MCF 10A (cell line): ENCODE data around the gene FER1L5. TPM values are rescaled to one million over a fixed set of nuclear protein-coding genes. Genes with fewer than 3 reads are reported as not detected.

Experiments
- BruUV-seq: library from RNA; stranded (reverse); fragments of 400-500 nt; replicated peaks from 2 replicates; lab custom pipeline; 2021; lab: Mats Ljungman, UMichigan
- CTCF ChIA-PET: fragments of 300-600 bp; sonication (Branson Sonifier 250); formaldehyde crosslinking; extraction: SDS; loops from one replicate; lab custom pipeline; 2021; ENCODE audit warnings: antibody characterized with exemption, inconsistent platforms; lab: Yijun Ruan, JAX
- POLR2A ChIA-PET: fragments of 300-600, 350-650 bp; sonication (Branson Sonifier 250); formaldehyde crosslinking; extraction: SDS; loops from one replicate; lab custom pipeline; 2020; ENCODE audit warnings: antibody characterized with exemption, inconsistent platforms; lab: Yijun Ruan, JAX
- DNase-seq: peaks from one replicate; pipeline ENCODE4 v3.0.0-alpha.2; 2018; ENCODE audit not compliant: unreplicated experiment
- H3K27ac Mint-ChIP-seq: one replicate; pipeline ENCODE4 v1.8.0; 2022; ENCODE audit warnings: mild to moderate bottlenecking, low read depth, mixed read lengths; ENCODE audit not compliant: unreplicated experiment
- H3K27me3 Mint-ChIP-seq: one replicate; pipeline ENCODE4 v1.8.0; 2022; ENCODE audit warnings: mixed read lengths; ENCODE audit not compliant: insufficient read depth, unreplicated experiment
- H3K36me3 Mint-ChIP-seq: one replicate; pipeline ENCODE4 v1.8.0; 2022; ENCODE audit warnings: mild to moderate bottlenecking, moderate library complexity, mixed read lengths; ENCODE audit not compliant: insufficient read depth, unreplicated experiment
- H3K4me1 Mint-ChIP-seq: one replicate; pipeline ENCODE4 v1.8.0; 2022; ENCODE audit warnings: mixed read lengths; ENCODE audit not compliant: insufficient read depth, unreplicated experiment
- H3K4me3 Mint-ChIP-seq: one replicate; pipeline ENCODE4 v1.8.0; 2022; ENCODE audit warnings: mild to moderate bottlenecking, moderate library complexity, mixed read lengths; ENCODE audit not compliant: unreplicated experiment
- H3K9me3 Mint-ChIP-seq: one replicate; pipeline ENCODE4 v1.8.0; 2022; ENCODE audit warnings: mixed read lengths; ENCODE audit not compliant: unreplicated experiment
- CTCF ChIP-seq: fragments of 200-600 bp; IDR thresholded peaks from one replicate; pipeline ENCODE4 v1.8.0; 2022; ENCODE audit warnings: antibody characterized with exemption, mild to moderate bottlenecking; ENCODE audit not compliant: unreplicated experiment
- intact Hi-C: fragments of 100-400 bp; cut with micrococcal nuclease; formaldehyde crosslinking; loops from 2 replicates; pipeline ENCODE4 v1.14.1; 2022
- total RNA-seq: library from RNA; stranded (reverse); gene quantifications from 2 replicates; pipeline ENCODE4 v1.2.3, GENCODE V29; 2022

The FER1L5 gene
- total RNA-seq, 1 experiment from 2014 or later = not detected

GRCh38 chr2:96596596-96596995, 46.0 kb upstream of the FER1L5 start:
- Mint-ChIP-seq H3K9me3 (no peaks in the 10 kb centered on the region), H3K4me1 (peaks cover 5% of the 10 kb centered on the region), H3K27ac (no peak overlapping the region), H3K27me3 (no peaks in the 10 kb centered on the region), H3K4me3 (no peak overlapping the region), H3K36me3 (peaks cover 71% of the 10 kb centered on the region)
- no peak for DNase-seq
- POLR2A ChIA-PET = no interaction called here
- no peak for TF ChIP-seq CTCF
- intact Hi-C loops = no loop called here
- CTCF ChIA-PET = interaction anchor here (0.6 to 2.2 kb wide), 3 partner anchors 210 to 261 kb away, joined by 3 to 4 read pairs (median 3); partner anchors contain the start of gene ANKRD39
- no TSS peak for BruUV-seq

DNA sequence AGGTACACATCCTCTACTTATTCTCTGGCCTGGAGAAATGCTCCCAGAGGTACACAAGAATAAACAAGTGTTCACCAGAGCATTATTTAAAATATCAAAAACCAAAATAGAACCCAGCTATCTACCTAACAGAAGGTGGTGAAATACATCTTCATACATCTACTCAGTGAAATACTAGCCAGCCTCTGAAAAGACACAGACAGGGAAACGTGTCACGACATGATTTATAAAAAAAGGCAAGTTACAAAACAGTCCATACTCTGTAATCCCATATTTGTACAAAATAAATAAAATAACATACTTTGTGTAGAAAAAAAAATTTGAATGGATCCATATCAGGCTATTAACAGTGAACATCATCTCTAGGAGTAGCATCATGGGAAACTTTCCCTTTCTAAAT, 42.6 kb upstream of the FER1L5 start:
- no peak for TF ChIP-seq CTCF
- H3K27ac Mint-ChIP-seq = no peak overlapping the region
- peaks cover 5% of the 10 kb centered on the region for H3K4me1 Mint-ChIP-seq
- H3K27me3 Mint-ChIP-seq = no peaks in the 10 kb centered on the region
- no TSS peak for BruUV-seq
- no peak for DNase-seq
- ChIA-PET CTCF (interaction anchor here (0.6 to 1.0 kb wide), 2 partner anchors 16 to 37 kb away, joined by 3 to 4 read pairs; no protein-coding TSS in a partner anchor), POLR2A (interaction anchor here (0.7 to 0.9 kb wide), 4 partner anchors 12 to 66 kb away, joined by 3 to 4 read pairs (median 4); no protein-coding TSS in a partner anchor)
- H3K4me3 Mint-ChIP-seq = no peak overlapping the region
- H3K36me3 Mint-ChIP-seq = peaks cover 64% of the 10 kb centered on the region
- intact Hi-C loops = no loop called here
- no peaks in the 10 kb centered on the region for H3K9me3 Mint-ChIP-seq

GRCh38 chr2:96601382-96602292, 40.9 kb upstream of the FER1L5 start:
- Mint-ChIP-seq H3K36me3 (peaks cover 81% of the 10 kb centered on the region), H3K27ac (no peak overlapping the region), H3K4me3 (no peak overlapping the region), H3K9me3 (no peaks in the 10 kb centered on the region), H3K27me3 (no peaks in the 10 kb centered on the region), H3K4me1 (peaks cover 5% of the 10 kb centered on the region)
- ChIA-PET CTCF (interaction anchor here (0.5 to 1.8 kb wide), 5 partner anchors 15 to 199 kb away, joined by 3 to 6 read pairs (median 3); partner anchors contain the start of gene CNNM4), POLR2A (interaction anchor here (0.6 to 1.0 kb wide), 4 partner anchors 17 to 199 kb away, joined by 3 to 4 read pairs (median 3); no protein-coding TSS in a partner anchor)
- DNase-seq = no peak
- BruUV-seq = no TSS peak
- intact Hi-C loops = loop anchor here (1.0 kb wide), 1 partner anchor 215 kb away; the partner anchor contains the start of gene CNNM3
- no peak for TF ChIP-seq CTCF

GRCh38 chr2:96602330-96602823, 40.2 kb upstream of the FER1L5 start:
- no peaks in the 10 kb centered on the region for H3K27me3 Mint-ChIP-seq
- H3K36me3 Mint-ChIP-seq = peaks cover 81% of the 10 kb centered on the region
- no peaks in the 10 kb centered on the region for H3K9me3 Mint-ChIP-seq
- no peak overlapping the region for H3K4me3 Mint-ChIP-seq
- BruUV-seq = no TSS peak
- no peak overlapping the region for H3K27ac Mint-ChIP-seq
- no peak for TF ChIP-seq CTCF
- peaks cover 5% of the 10 kb centered on the region for H3K4me1 Mint-ChIP-seq
- no peak for DNase-seq
- intact Hi-C loops = loop anchor here (1.0 kb wide), 1 partner anchor 214 kb away; the partner anchor contains the start of gene CNNM3
- ChIA-PET POLR2A (interaction anchor here (0.6 to 1.0 kb wide), 3 partner anchors 16 to 198 kb away, joined by 3 read pairs; no protein-coding TSS in a partner anchor), CTCF (interaction anchor here (0.5 to 1.8 kb wide), 4 partner anchors 16 to 198 kb away, joined by 3 to 6 read pairs (median 4); partner anchors contain the start of gene CNNM4)
